NCI-H2171 treated with DMSO at 0.1 percent for 48 hours (cell line): Measurements from ENCODE around the gene GCHFR.

ENCODE experiments used
- DNase-seq: peaks from one replicate; lab custom pipeline; 2025; lab: John Stamatoyannopoulos, UW

GCHFR gene

DNA sequence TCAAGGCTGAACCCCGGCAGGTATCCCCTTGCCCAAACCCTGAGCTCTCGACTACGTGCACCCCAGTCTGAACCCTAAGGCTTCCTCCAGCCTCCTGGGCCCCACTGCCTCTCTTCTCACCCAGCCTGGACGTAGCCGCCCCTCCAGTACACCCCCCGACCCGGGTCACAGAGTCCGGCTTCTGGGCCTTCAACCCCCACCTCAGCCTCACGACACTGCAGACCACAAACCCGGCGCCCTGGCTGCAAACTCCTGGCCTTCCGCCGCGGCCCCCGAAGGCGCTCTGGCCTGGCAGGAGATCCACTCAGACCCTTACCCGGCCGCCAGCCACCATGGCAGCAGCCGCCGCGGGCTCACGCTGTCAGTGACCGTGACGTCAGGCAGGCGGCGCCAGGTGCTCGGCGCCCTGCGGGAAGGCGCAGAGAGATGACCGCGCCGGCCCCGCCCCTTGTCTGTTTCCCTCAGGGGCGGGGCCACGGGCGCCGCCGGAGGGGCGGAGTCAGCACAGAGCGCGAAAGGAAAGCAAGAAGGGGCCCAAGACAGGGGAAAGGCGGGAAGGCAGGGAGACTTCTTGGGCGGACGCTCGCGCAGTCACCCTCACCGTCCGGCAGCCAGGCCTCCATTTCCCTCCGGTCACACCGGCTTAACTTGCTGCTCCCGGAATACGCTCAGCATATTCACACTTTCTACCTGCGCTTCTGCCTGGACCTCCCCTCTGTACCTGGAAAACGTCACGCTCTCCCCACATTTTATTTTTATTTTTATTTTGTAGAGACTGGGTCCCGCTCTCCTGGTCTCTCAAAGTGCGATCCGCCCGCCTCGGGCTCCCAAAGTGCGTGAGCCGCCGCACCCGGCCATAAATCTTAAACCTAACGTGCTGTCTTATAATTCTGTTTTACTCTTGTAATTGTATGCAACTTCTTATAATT, 8.7 kb upstream of the GCHFR start, which contains the start of gene RMDN3:
Gene RMDN3 (minus strand): TSS at position 372 of the 929 bp plus-strand sequence. CDS start 471 bp downstream, outside the sequence.
- peak; percentile 95 for DNase-seq

DNA sequence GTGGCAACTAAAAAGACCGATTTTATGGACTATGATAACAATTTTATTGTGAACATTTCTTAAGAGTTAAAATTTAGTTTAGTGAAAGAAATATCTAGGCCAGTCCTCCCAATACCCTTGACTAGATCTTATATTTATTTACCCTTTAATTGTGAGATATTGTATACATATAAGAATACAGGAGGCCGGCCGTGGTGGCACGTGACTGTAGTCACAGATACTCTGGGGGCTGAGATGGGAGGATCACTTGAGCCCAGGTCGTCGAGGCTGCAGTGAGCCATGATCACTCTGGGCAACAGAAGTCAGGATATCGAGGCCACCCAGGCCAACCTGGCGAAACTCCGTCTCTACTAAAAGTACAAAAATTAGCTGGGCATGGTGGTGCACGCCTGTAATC, 8.1 kb upstream of the GCHFR start:
- peak; percentile 55 for DNase-seq

DNA sequence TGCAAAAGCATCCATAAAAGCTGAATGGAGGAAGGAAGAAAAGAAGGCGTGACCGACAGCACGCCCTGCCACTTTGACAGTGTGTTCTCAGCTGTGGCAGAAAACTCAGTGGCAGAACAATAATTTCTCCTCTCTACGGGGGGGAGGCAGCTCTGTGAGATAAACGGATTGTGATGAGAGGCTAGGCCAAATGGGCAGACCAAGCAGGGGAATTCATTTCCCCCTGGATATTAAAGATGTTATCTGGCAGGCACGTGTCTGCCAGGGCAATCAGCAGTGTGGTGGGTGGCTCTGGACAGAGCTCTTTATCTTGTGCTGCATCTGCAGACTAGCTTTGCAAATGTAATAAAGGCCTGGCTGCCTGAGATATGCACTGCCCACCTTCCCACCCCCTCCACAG, 6.9 kb upstream of the GCHFR start:
- no peak for DNase-seq

DNA sequence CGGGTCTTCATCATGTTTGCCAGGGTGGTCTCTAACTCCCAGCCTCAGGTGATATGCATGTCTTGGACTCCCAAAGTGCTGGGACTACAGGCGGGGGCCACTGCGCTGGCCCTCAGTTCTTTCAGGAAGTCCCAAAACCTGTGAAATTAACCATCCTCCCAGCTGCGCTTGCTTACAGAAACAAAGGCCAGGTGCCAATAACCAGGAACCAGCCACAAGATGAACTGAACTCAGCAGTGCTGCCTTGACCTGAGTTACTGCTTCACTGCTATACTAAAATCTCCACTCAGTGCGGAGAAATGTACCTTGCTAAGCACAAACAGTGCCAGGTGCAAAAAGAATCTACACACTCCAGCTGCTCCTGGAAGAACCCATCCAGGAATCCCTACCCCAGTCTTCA, 3.9 kb upstream of the GCHFR start:
- DNase-seq = no peak

DNA sequence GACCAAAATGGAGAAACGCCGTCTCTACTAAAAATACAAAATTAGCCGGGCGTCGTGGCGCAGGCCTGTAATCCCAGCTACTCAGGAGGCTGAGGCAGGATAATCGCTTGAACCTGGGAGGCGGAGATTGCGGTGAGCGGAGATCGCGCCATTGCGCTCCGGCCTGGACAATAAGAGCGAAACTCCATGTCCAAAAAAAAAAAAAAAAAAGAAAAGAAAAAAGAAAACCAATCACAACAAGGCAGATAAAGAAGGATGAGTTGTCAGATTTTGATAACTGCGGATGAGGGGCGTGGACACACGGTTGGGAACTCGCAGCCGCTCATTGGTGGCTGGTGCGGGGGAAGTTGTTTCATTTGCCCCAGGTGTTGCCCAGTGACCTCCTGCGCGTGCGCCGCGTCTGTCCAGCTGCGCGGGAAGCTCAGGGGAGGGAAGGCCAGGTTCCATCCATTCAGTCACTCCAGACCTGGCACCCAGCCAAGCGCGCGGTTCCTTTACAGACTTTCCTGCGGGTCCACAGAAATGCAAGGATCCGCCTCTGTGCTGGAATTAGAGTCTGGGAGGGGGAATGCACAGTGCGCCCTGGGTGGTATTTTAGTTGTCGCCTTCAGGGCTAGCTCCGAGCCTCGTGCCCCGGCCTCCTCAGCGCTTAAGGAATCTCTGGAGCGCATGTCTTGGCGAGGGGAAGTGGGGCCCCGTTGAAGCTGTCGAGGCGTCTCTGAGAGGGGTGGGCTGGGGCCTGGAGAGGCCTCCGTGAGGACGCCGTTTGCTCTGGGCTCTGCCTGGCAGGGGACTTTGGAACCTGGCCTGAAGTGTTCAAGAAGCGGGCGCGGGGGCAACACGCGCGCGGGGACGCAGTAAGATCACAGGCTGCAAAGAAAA, 708 bp upstream of the GCHFR start:
- DNase-seq = no peak

DNA sequence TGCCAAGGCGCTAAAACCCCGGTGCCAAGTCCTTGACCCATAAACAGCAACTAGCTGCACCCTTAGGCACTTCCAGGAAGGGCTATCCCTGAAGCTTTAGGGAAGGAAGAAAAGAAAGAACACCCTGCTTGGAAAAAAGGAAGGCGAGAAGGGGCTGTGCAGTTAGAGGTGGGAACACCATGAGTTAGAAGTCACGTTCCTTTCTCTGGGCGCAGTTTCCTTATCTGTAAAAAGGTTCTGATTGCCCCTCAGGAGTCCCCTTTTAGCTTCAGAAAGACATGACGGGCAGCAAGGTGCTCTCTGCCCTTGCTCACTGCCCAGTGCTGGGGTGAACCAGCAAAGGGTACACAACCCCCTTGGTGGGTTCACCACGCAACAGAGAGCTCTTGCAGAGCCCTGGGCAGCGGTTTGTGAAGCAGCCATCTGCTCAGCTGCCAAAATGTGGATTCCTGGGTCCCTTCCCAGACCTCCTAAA, 798 bp downstream of the GCHFR start:
- no peak for DNase-seq

DNA sequence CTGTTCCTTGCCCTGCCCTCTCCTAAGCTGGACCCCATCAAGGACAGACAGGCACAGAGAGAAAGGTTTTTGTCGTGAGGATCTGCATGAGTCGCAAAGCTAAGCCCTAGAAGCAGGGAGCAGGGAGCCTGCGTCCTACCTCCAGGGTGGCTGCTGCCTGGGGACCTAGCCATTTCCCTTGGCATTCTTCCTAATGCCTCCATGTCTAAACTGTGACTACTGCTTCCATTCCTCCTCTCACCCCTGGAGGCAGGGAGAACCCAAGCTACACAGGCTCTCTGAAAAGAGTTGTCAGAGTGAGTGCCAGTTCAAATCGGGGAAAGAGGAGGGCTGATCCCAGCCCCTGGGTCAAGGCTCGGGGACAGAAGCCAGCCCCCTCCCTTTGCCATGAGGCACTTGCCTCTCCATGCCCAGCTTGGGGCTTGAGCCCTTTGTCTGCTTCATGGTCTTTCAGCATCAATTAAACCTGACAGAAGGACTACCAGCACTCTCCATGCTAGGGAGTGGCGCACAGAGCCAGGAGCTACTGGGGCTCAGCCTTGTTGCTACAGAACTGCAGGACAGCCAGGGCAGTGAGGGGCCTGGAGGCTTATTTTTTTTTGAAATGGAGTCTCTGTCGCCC, 2.4 kb downstream of the GCHFR start:
- DNase-seq = no peak

DNA sequence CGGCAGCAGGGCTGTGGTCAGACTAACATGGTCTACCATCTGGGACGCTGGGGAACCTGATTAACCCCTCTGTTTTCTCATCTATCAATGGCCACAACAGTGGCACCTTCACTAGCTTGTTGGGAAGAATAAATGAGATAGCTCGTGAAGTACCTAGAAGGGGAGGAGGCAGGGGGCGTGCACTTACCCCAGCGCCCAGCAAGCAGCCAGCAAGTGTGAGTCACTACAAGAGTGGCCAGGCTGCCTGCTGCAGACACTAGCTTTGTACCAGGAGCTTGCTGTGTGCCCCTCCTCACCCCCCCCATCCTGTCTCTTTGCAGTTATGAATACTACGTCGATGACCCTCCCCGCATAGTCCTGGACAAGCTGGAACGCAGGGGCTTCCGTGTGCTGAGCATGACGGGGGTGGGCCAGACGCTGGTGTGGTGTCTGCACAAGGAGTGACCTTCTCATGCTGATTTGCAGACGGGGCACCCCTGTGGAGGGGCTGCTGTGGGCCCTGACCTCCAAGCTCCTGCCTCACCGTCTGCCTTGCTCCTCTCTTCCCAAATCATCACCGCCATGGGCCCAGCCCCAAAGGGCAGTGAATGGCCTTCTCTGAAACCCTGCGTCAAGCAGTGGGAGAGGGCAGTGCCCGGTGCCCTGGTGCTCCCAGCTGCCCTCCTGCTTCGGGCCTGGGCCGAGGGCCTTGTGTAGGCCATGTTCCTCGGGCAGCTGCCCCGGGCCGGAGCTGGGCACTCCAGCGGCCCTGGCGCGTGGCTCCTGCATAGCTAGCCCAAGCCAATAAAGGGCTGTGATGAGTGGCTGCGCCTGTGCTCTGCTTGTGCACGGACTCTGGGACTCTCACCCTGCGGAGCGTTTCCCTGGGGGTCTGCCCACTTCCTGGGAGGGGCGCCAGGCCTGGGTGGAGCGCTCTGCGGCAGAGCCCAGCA, 3.3 kb downstream of the GCHFR start:
- no peak for DNase-seq

DNA sequence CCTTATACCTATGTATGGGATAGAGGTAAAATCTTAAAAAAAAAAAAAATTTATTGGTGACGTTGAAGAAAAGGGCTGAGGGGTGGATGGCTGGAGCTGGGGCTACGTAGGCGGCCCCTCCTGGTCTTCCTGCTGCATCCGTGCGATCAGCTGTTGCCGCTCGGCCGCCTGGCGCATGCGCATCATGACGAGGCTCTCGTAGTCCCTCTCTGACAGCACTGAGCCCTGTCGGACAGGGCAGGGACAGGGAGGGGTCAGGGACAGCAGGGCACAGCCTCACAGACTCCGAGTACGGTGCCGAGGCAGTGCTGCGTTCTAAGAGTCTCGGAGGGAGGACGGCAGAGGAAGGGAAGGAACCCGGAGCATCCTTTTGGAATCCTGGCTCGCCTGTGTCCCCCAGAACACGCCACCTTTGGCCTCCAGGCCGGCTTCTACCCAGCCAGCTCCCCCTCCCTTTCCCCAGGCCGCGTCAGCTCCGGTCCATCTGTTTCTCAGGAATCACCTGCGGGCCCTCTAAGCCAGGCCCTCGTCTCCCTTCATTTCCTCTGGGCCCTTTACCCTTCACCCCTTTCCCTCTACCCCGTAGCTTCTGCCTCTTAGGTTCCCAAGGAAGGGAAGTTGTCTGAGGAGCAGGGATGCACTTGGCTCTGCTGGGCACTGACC, 4.1 kb downstream of the GCHFR start:
- DNase-seq = no peak

DNA sequence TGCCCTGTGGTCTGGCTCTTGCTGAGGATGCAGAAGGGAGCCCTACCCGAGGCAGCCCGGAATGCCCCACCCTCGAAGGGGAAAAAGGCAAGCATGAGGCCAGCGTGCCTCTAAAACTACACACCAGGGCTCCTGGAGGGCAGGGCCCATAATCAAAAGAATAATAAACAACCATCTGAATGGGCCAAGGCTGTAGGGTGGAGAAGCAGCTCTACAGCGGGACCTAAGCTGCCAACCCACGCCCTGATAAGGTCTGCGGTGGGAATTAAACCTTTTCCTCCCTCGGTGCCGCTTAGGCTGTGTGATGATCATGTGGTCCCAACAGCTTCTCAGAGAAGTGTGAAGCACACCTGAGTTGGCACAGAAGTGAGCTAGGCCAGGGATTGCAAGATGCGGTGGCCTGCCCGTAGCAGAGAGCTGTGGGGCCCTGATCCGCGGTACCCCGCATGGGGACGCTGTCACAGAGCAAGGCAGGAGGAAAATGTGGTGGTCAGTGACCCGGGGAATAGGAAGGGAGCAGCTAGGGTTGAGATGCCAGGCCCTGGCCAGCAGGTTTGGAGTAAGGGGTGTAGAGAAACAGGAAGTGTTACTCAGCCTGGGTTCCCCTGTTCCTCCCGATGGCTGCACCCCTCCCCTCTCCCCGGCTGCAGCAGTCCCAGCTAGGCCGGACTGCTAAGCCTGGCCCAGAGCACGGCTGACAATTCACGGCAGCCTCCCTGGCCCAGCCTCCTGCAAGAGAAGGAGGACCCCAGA, 4.8 kb downstream of the GCHFR start:
- no peak for DNase-seq

DNA sequence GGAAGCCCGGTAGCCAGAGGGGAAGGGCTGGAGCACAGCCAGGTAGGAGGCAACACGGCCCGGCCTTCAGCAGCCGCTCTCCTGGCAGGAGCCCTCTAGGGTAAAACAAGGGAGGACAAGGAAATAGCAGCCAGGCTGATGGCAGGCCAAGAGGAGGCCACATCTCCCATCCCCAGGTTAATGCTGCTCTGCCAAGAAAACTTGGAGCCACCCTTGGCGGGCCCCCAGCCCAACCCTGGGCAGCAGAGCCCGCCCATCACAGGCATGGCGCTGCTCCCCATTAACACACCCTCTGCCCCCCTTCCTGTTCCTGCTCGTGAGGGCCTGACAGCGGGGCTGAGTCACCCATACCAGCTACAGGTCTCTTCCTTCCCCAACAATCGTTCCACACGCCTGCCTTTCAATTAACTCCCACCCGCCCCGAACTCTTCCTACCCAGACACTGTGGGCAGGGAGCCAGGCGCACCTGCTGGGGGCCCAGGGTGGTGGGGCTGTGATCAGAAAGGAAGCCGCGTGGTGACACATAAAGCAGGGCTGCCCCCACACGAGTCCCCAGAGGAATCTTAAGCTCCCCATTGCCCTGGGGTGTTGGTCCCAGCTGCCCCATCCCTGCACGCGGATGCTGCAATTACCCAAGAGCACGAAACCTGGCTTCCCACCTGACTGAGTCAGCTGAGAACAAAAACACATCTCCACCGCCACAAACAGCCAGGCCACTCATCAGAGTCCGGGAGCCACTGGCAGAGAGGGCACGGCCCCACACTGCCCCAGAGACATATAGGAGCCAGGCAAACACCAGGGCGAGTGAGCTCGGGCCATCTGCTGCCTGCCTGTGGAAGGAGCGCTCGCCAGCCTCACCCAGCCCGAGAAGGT, 5.6 kb downstream of the GCHFR start, which contains the start of gene C15orf62:
Gene C15orf62 (plus strand): TSS at position 707 of the 873 bp plus-strand sequence. CDS start 516 bp downstream, outside the sequence.
- peak; percentile 88 for DNase-seq

DNA sequence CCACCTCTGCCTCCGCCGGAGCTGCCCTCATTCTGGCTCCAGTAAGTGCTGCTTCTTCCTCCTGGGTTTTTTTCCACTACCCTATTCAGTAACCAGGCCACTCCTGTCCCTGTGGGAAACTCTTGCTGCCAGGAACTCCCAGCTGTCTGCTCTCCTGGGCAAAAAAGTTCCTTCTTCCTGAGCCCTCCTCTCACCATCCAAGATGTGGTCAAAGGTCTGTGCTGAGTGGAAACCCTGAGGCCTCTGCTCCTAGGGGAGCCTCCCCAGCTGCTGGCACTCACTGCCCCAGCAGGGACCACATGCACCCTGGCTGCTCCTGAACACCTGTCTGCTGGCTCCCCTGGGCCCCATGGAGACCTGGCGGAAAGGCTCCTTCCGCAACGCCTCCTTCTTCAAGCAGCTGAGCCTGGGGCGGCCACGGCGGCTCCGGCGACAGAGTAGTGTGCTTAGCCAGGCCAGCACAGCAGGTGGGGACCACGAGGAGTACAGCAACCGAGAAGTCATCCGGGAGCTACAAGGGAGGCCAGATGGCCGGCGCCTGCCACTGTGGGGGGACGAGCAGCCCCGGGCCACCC, 6.4 kb downstream of the GCHFR start:
- peak; percentile 82 for DNase-seq

DNA sequence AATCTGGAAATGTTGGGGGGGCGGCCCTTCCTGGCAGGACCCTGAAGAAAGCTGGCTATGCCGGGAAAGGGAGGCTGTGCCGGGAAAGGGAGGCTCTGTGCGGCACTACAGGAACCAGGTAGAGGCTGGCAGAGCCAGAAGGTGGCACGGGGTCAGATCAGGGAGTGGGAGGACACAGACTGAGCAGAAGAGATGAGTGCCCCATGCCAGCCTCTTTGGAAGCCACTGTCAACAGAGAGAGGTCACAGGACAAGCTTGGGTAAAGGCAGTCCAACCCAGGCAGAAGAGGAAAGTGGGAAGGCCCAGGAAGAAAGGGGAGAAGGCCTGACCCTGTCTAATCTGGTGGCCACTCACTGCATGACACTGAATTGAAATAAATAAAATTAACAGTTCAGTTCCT, 7.4 kb downstream of the GCHFR start:
- DNase-seq = no peak

DNA sequence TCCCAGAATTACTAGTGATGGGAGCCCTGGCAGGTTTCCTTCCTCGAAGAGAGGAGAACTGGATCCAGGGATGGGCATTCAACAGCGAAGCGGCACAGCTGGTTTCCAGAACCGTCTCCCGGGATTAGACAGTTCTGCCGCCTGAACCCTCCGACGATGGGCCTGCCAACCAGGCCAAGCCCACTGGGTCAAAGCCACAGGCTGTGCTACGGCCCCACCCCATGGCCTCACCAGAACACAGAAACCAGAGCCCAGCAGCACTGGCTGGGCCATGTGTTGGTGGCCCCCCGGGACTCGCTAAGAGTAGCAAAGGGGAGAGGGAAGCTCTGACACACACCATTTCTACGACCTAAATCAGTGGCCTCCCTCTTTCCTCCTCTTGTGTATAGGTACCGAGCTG, 8.1 kb downstream of the GCHFR start:
- DNase-seq = no peak

DNA sequence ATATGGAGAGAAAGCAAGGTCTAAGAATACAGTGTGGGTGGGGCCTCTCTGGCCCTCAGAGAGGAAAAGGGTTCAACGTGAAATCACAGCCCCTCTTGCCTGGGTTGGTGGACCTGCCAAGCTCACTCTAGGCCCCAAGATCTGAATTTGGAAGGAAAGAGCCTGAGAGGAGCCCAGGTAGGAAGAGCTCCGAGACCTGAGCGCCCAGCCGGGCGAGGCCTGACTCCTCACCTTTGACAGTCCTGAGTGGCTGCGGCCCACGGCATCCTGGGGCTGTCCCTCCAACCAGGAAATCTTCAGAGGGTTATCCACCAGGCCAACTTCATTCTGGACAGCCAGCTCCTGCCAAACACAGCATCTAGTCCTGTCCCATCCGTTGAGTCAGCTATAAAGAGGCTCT, 9.6 kb downstream of the GCHFR start:
- no peak for DNase-seq

DNA sequence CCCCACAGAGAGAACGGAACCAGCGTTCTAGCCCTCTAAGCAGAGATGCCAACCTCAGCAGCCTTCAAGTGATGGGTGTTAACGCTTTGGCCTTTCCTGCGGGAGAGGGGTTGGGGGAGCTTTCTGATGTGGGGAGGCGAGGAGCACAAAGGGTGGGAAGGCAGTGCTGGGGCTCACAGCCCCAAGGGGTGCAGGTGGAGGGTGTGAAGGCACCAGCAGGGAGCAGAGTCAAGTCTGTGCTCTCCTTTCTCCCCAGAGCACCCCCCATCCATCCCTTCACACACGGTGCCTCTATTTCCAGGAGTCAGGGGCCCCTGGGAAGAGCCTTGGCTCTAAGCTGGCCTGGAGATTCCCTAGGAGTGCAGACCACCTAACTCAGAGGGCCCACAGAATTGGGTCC, 10.0 kb downstream of the GCHFR start:
- DNase-seq = no peak

DNA sequence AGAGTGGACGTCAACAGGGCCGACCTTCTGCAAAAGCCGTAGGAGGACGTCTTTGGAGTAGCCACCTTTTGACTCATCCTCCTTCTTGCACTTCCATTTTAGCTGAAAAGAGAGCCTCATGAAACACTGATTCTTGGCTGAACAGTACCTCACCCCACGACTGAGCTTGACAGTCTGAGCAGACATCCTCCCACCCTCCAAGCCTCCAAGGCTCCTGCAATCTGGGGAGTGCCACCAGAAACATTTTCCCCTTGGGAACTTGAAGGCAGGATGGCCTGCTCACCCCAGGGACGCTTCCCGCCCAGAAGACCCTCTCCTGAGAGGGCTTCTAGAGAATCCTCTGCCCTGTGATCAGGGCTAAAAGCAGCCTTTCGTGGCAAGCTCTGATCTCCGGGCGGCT, 11.1 kb downstream of the GCHFR start:
- no peak for DNase-seq
